ENCODE data around the gene ID3.
A peak's percentile ranks its signal among the peaks of the same experiment; 100 is the strongest.

ID3 gene

DNA sequence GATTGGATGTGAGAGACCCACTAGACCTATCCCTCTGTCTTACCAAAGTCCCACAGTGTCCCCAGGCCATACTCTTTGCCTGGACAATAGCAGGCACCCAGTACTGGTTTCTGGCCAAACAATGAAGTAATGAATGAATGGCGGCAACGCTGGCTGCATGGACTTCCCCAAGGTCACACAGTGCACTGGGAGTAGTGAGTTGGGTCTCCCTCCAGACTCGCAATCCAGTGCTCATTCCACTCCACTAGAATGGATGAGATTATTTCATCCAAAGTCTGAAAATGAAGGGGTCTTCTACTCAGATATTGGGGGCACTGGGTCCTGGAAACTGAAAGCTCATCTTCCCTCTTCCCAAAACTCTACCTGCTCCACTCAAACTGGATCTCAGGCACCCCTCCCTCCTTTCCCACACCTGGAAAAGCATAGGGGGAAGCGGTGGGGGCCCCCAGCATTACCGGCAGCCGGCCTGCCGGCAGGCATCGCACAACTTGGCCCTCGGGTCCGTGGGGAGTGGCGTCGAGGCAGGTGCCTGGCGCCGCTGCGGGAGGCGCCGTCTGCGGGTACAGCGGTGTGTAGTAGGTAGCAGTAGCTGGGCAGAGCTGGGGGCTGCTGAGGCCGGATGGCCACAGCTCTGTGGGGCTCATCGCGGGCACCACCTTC, 29.1 kb downstream of the ID3 start (continued):
- TF ChIP-seq, protein P1, sequence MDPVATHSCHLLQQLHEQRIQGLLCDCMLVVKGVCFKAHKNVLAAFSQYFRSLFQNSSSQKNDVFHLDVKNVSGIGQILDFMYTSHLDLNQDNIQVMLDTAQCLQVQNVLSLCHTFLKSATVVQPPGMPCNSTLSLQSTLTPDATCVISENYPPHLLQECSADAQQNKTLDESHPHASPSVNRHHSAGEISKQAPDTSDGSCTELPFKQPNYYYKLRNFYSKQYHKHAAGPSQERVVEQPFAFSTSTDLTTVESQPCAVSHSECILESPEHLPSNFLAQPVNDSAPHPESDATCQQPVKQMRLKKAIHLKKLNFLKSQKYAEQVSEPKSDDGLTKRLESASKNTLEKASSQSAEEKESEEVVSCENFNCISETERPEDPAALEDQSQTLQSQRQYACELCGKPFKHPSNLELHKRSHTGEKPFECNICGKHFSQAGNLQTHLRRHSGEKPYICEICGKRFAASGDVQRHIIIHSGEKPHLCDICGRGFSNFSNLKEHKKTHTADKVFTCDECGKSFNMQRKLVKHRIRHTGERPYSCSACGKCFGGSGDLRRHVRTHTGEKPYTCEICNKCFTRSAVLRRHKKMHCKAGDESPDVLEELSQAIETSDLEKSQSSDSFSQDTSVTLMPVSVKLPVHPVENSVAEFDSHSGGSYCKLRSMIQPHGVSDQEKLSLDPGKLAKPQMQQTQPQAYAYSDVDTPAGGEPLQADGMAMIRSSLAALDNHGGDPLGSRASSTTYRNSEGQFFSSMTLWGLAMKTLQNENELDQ (tag by site-specific recombination; IDR thresholded peaks at IDR 0.05; ENCODE audit: low read depth), result no peak
- TF ChIP-seq ZNF335 (tag by site-specific recombination; conservative IDR thresholded peaks at IDR 0.05), result peak; percentile 98
- no peak for TF ChIP-seq ZNF404 (tag by site-specific recombination; IDR thresholded peaks at IDR 0.05)

DNA sequence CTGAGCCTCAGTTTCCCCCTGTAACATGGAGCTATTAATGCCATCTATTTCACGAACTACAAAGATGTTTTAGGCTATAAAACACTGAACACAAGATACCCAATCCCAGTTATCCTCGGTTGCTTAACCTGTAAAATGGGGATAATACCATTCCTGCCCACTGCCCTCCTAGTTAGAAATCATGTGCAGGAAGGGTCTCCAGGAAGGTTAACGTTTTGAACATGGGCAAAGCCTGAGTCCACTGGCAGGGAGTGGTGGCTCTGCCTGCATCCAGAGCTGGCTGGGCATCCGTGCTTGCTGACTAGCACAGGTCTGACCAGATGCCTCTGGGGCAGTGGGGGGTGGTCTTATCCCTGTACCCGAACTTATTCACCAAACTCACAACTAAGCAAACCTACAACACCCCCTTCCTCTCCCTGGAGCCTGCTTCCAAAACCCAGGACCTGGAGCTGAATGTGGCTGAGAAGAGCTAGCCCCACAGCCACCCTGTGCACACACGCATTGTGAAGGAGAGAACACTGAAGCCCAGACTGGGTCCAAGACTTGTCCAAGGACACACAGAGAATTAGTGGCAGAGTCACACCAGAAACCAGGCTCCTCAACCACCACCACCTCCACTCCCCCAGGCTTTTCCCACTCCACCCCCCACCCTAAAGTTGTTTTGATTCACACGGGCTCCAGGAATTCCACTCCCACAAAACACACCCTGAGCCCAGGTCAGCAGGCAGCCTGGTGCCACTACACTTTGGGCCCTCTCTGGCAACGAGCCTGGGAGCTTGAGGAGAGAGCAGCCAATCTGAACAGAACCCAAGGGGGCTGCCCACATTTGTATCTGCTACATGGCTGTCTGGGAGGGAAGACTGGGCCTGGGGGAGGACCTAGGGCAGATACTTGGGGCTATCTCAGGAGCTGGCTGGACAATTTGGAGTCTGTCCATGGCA, 29.9 kb downstream of the ID3 start:
- ChIA-PET POLR2A (interaction anchor here (0.6 to 3.6 kb wide), 14 partner anchors 9 to 185 kb away, joined by 3 to 22 read pairs (median 6); partner anchors contain the start of genes ASAP3, HNRNPR, ID3 and RPL11), CTCF (interaction anchor here (0.6 to 4.5 kb wide), 8 partner anchors 10 to 136 kb away, joined by 3 to 36 read pairs (median 6); no protein-coding TSS in a partner anchor)
- Histone ChIP-seq H3K4me3 (ENCODE audit: low read depth, low read length) (peak overlapping the region; percentile 69), H3K9me3 (ENCODE audit: control insufficient read depth, insufficient read depth, low read depth, low read length) (no peaks in the 10 kb centered on the region), H3K36me3 (ENCODE audit: control insufficient read depth in 2 of 2, insufficient read depth in 1 of 2, low read length in 2 of 2) (peaks cover 0 to 21% of the 10 kb centered on the region in 2 experiments; a peak in 1 of 3 replicates), H3K4me1 (ENCODE audit: control insufficient read depth, insufficient read depth, low read length) (peaks cover 11% of the 10 kb centered on the region), H3K27ac (ENCODE audit: extremely low read depth, low read depth, low read length) (peak overlapping the region; percentile 4; the same call in 1 of the 2 replicates)
- TF ChIP-seq MEIS1 (CRISPR knock-in tag; IDR thresholded peaks at IDR 0.05; ENCODE audit: borderline replicate concordance) (no peak), ZNF48 (tag by site-specific recombination; IDR thresholded peaks at IDR 0.05) (no peak), ZNF274 (IDR thresholded peaks at IDR 0.05; ENCODE audit: low read length) (no peak), ZNF274 (tag by site-specific recombination; IDR thresholded peaks at IDR 0.05; ENCODE audit: borderline replicate concordance) (no peak), IKZF3 (tag by site-specific recombination; IDR thresholded peaks at IDR 0.05) (no peak), ZNF626 (tag by site-specific recombination; IDR thresholded peaks at IDR 0.05) (no peak), ZEB2 (tag by site-specific recombination; IDR thresholded peaks at IDR 0.05) (no peak), ZNF112 (tag by site-specific recombination; IDR thresholded peaks at IDR 0.05) (no peak), WT1 (tag by site-specific recombination; IDR thresholded peaks at IDR 0.05) (no peak), ZNF768 (tag by site-specific recombination; IDR thresholded peaks at IDR 0.05) (no peak), ZFHX2 (tag by site-specific recombination; conservative IDR thresholded peaks at IDR 0.05) (peak; percentile 69), ZNF747 (tag by site-specific recombination; IDR thresholded peaks at IDR 0.05) (no peak), ZNF677 (tag by site-specific recombination; IDR thresholded peaks at IDR 0.05) (no peak), ZNF366 (tag by site-specific recombination; conservative IDR thresholded peaks at IDR 0.05) (no peak), ZNF248 (tag by site-specific recombination; IDR thresholded peaks at IDR 0.05) (no peak), ZNF391 (tag by site-specific recombination; IDR thresholded peaks at IDR 0.05; ENCODE audit: borderline replicate concordance, low read depth) (no peak), ZNF302 (tag by site-specific recombination; IDR thresholded peaks at IDR 0.05; ENCODE audit: low read depth) (no peak)
- TF ChIP-seq, protein P2, sequence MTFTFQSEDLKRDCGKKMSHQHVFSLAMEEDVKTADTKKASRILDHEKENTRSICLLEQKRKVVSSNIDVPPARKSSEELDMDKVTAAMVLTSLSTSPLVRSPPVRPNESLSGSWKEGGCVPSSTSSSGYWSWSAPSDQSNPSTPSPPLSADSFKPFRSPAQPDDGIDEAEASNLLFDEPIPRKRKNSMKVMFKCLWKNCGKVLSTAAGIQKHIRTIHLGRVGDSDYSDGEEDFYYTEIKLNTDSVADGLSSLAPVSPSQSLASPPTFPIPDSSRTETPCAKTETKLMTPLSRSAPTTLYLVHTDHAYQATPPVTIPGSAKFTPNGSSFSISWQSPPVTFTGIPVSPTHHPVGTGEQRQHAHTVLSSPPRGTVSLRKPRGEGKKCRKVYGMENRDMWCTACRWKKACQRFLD (tag by site-specific recombination; IDR thresholded peaks at IDR 0.05), result no peak
- TF ChIP-seq, protein P3, sequence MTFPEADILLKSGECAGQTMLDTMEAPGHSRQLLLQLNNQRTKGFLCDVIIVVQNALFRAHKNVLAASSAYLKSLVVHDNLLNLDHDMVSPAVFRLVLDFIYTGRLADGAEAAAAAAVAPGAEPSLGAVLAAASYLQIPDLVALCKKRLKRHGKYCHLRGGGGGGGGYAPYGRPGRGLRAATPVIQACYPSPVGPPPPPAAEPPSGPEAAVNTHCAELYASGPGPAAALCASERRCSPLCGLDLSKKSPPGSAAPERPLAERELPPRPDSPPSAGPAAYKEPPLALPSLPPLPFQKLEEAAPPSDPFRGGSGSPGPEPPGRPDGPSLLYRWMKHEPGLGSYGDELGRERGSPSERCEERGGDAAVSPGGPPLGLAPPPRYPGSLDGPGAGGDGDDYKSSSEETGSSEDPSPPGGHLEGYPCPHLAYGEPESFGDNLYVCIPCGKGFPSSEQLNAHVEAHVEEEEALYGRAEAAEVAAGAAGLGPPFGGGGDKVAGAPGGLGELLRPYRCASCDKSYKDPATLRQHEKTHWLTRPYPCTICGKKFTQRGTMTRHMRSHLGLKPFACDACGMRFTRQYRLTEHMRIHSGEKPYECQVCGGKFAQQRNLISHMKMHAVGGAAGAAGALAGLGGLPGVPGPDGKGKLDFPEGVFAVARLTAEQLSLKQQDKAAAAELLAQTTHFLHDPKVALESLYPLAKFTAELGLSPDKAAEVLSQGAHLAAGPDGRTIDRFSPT (tag by site-specific recombination; IDR thresholded peaks at IDR 0.05), result peak; percentile 14; the same call in 1 of the 2 replicates
- TF ChIP-seq, protein P4, sequence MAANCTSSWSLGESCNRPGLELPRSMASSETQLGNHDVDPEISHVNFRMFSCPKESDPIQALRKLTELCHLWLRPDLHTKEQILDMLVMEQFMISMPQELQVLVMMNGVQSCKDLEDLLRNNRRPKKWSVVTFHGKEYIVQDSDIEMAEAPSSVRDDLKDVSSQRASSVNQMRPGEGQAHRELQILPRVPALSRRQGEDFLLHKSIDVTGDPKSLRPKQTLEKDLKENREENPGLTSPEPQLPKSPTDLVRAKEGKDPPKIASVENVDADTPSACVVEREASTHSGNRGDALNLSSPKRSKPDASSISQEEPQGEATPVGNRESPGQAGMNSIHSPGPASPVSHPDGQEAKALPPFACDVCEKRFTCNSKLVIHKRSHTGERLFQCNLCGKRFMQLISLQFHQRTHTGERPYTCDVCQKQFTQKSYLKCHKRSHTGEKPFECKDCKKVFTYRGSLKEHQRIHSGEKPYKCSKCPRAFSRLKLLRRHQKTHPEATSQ (tag by site-specific recombination; IDR thresholded peaks at IDR 0.05), result no peak
- TF ChIP-seq, protein P5, sequence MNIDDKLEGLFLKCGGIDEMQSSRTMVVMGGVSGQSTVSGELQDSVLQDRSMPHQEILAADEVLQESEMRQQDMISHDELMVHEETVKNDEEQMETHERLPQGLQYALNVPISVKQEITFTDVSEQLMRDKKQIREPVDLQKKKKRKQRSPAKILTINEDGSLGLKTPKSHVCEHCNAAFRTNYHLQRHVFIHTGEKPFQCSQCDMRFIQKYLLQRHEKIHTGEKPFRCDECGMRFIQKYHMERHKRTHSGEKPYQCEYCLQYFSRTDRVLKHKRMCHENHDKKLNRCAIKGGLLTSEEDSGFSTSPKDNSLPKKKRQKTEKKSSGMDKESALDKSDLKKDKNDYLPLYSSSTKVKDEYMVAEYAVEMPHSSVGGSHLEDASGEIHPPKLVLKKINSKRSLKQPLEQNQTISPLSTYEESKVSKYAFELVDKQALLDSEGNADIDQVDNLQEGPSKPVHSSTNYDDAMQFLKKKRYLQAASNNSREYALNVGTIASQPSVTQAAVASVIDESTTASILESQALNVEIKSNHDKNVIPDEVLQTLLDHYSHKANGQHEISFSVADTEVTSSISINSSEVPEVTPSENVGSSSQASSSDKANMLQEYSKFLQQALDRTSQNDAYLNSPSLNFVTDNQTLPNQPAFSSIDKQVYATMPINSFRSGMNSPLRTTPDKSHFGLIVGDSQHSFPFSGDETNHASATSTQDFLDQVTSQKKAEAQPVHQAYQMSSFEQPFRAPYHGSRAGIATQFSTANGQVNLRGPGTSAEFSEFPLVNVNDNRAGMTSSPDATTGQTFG (tag by site-specific recombination; IDR thresholded peaks at IDR 0.05; ENCODE audit: borderline replicate concordance), result no peak

Data from HEK293 (cell line).